ENCODE data around the gene UBR4. TPM values are rescaled to one million over a fixed set of nuclear protein-coding genes. Genes with fewer than 3 reads are reported as not detected.

Gene UBR4
- polyA plus RNA-seq, 1 donor (not counting 4 experiments of a cell fraction or from before 2014, with no cell fraction given): 39.0 TPM

DNA sequence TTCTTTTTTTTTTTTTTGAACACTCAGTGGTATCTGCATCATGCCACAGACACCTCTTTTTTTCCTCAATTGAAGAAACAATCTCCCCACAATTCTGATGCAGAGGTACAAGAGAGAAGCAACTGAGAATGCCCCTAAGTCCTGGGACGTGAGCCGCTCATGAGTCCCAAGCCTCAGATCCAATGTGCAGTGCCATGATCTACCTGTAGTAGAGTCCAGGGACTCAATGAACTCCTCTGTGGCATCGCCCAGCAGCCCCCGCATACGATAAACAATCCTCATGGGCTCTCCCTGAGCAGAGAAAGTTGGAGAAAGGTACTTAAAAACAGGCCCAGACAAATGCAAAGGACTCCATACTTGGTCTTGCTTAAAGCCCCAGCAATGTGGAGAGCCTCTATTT lies 113.1 kb downstream of the UBR4 start:
- H3K79me2 ChIP-seq (ENCODE audit: control insufficient read depth, insufficient read depth, low read length): no peaks in the 10 kb centered on the region
- no peaks in the 10 kb centered on the region for H4K20me1 ChIP-seq (ENCODE audit: control insufficient read depth, extremely low read depth, insufficient read depth, low read length)
- no peak overlapping the region for H3K4me2 ChIP-seq (ENCODE audit: control insufficient read depth, extremely low read depth, insufficient read depth, low read depth, low read length)
- TF ChIP-seq CTCF (optimal IDR thresholded peaks at IDR 0.05 in 1 of 3, IDR thresholded peaks at IDR 0.05 in 1 of 3, conservative IDR thresholded peaks at IDR 0.05 in 1 of 3; ENCODE audit: extremely low read depth in 1 of 3, insufficient read depth in 2 of 3, low read length in 3 of 3) (no peak), EZH2 (IDR thresholded peaks at IDR 0.05; ENCODE audit: low read length) (no peak)
- no peak overlapping the region for H3K4me3 ChIP-seq (ENCODE audit: control insufficient read depth in 2 of 3, extremely low read depth in 1 of 3, insufficient read depth in 2 of 3, low read depth in 1 of 3, low read length in 3 of 3)
- dilution Hi-C loops (cut with MboI; ENCODE audit: extremely low pct_ligation_motif_present, low sequenced_read_pairs): no loop called here
- no peak overlapping the region for H2AFZ ChIP-seq (ENCODE audit: control insufficient read depth, low read length)
- peaks cover 3% of the 10 kb centered on the region for H3K4me1 ChIP-seq (ENCODE audit: control insufficient read depth, extremely low read depth, insufficient read depth, low read length)
- FAIRE-seq: no peak
- no peak overlapping the region for H3K27ac ChIP-seq (ENCODE audit: control insufficient read depth, insufficient read depth, low read length)
- H3K27me3 ChIP-seq (ENCODE audit: control insufficient read depth, extremely low read depth, insufficient read depth, low read length): no peaks in the 10 kb centered on the region
- no peak for DNase-seq (ENCODE audit: low read depth, low spot score)
- no peaks in the 10 kb centered on the region for H3K9me3 ChIP-seq (ENCODE audit: control insufficient read depth, low read depth, low read length)
- peaks cover 64 to 83% of the 10 kb centered on the region in 2 experiments for H3K36me3 ChIP-seq (ENCODE audit: control insufficient read depth in 2 of 2, extremely low read depth in 1 of 2, insufficient read depth in 2 of 2, low read length in 2 of 2)
- H3K9me1 ChIP-seq (ENCODE audit: control insufficient read depth, extremely low read depth, insufficient read depth, low read length): no peaks in the 10 kb centered on the region
- H3K9ac ChIP-seq (ENCODE audit: control insufficient read depth, extremely low read depth, insufficient read depth, low read length): no peak overlapping the region

DNA sequence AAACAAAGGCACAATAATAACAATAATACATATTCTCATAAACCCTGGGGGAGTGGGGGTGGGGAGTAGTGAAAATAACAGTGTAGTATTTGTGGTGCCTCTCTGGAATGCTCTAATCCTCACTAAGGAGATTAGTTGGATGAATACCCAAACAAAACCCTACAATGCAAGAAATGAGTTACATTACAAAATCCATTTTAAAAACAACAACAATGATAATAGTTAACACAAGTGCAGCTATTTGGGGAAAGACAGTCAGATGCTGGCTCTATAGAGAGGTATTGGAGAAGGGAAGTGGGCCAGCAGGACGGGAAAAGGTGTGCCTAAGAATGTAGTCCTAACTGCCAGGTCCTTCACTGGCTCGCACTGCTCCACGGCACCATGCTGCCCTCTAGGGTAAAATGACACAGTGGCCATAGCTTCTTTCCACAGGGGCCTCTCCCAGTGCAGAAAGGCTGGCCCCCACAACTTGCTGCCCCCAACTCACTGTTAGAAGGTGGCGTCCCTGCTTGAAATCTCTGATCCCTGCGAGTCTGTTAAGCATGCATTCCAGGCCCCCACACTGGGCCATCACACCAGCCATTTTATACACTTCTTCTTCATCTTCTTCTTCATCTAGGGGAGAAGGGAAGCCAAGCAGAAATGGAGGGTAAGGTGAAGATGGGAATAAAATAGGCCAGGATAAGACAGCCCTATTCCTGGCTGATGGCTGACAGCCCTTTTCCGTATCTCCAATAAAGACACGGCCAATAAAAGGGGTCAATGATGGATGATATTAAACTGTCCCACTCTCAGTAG lies 113.8 kb downstream of the UBR4 start:
- H3K36me3 ChIP-seq (ENCODE audit: control insufficient read depth in 2 of 2, extremely low read depth in 1 of 2, insufficient read depth in 2 of 2, low read length in 2 of 2): peaks cover 64 to 85% of the 10 kb centered on the region in 2 experiments
- no peak overlapping the region for H3K4me3 ChIP-seq (ENCODE audit: control insufficient read depth in 2 of 3, extremely low read depth in 1 of 3, insufficient read depth in 2 of 3, low read depth in 1 of 3, low read length in 3 of 3)
- FAIRE-seq (peak; percentile 84), DNase-seq (ENCODE audit: low read depth, low spot score) (no peak)
- peaks cover 3% of the 10 kb centered on the region for H3K4me1 ChIP-seq (ENCODE audit: control insufficient read depth, extremely low read depth, insufficient read depth, low read length)
- no peaks in the 10 kb centered on the region for H4K20me1 ChIP-seq (ENCODE audit: control insufficient read depth, extremely low read depth, insufficient read depth, low read length)
- H3K9ac ChIP-seq (ENCODE audit: control insufficient read depth, extremely low read depth, insufficient read depth, low read length): no peak overlapping the region
- no peaks in the 10 kb centered on the region for H3K9me3 ChIP-seq (ENCODE audit: control insufficient read depth, low read depth, low read length)
- H3K27me3 ChIP-seq (ENCODE audit: control insufficient read depth, extremely low read depth, insufficient read depth, low read length): no peaks in the 10 kb centered on the region
- no peak overlapping the region for H2AFZ ChIP-seq (ENCODE audit: control insufficient read depth, low read length)
- H3K4me2 ChIP-seq (ENCODE audit: control insufficient read depth, extremely low read depth, insufficient read depth, low read depth, low read length): no peak overlapping the region
- no peaks in the 10 kb centered on the region for H3K79me2 ChIP-seq (ENCODE audit: control insufficient read depth, insufficient read depth, low read length)
- H3K27ac ChIP-seq (ENCODE audit: control insufficient read depth, insufficient read depth, low read length): no peak overlapping the region
- dilution Hi-C loops (cut with MboI; ENCODE audit: extremely low pct_ligation_motif_present, low sequenced_read_pairs): no loop called here
- TF ChIP-seq CTCF (optimal IDR thresholded peaks at IDR 0.05 in 1 of 3, IDR thresholded peaks at IDR 0.05 in 1 of 3, conservative IDR thresholded peaks at IDR 0.05 in 1 of 3; ENCODE audit: extremely low read depth in 1 of 3, insufficient read depth in 2 of 3, low read length in 3 of 3): peak; percentile 74 to 96 (median 84)
- TF ChIP-seq EZH2 (IDR thresholded peaks at IDR 0.05; ENCODE audit: low read length): no peak
- no peaks in the 10 kb centered on the region for H3K9me1 ChIP-seq (ENCODE audit: control insufficient read depth, extremely low read depth, insufficient read depth, low read length)

Data from keratinocyte (primary cell).